Suprapubic skin (tissue), 3 donors: ENCODE data around the gene DLAT.
A peak's percentile ranks its signal among the peaks of the same experiment; 100 is the strongest.
"Not testable (repeated sequence)": the region's sequence is repeated elsewhere in the genome, so short reads cannot be mapped to it uniquely, and the experiment has no call there.

Source experiments
- POLR2A ChIP-seq, 2 donors: fragments of 450-650 bp; IDR thresholded peaks; one replicate each; pipeline ENCODE4 v1.6.1; 2017; ENCODE audit warnings: antibody characterized with exemption in 2 of 2, mild to moderate bottlenecking in 2 of 2, moderate library complexity in 2 of 2
- TF ChIP-seq, protein P1 (sequence below), 2 donors: fragments of 200-600 bp in 1 of 2; fragments of 450-650 bp in 1 of 2; sonication (generic) in 1 of 2; IDR thresholded peaks; one replicate each; pipeline ENCODE4 v1.5.1; 2016 to 2019; ENCODE audit warnings: antibody characterized with exemption in 2 of 2, mild to moderate bottlenecking in 1 of 2, moderate library complexity in 1 of 2

DNA sequence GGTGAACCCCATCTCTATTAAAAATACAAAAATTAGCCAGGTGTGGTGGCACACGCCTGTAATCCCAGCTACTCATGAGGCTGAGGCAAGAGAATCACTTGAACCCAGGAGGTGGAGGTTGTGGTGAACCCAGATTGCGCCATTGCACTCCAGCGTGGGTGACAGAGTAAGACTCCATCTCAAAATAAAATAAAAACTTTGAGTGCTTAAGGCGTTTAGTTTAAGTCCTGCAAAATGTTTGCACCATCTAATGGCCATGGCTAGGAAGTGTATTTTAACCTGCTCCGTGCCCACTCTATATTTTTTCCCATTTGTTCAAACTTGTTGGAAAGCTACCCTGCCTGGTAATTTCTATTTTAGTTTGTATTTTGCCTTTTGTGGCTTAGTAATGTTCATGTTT lies 28.5 kb upstream of the DLAT start:
- TF ChIP-seq, protein P1, sequence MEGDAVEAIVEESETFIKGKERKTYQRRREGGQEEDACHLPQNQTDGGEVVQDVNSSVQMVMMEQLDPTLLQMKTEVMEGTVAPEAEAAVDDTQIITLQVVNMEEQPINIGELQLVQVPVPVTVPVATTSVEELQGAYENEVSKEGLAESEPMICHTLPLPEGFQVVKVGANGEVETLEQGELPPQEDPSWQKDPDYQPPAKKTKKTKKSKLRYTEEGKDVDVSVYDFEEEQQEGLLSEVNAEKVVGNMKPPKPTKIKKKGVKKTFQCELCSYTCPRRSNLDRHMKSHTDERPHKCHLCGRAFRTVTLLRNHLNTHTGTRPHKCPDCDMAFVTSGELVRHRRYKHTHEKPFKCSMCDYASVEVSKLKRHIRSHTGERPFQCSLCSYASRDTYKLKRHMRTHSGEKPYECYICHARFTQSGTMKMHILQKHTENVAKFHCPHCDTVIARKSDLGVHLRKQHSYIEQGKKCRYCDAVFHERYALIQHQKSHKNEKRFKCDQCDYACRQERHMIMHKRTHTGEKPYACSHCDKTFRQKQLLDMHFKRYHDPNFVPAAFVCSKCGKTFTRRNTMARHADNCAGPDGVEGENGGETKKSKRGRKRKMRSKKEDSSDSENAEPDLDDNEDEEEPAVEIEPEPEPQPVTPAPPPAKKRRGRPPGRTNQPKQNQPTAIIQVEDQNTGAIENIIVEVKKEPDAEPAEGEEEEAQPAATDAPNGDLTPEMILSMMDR (IDR thresholded peaks at IDR 0.05) = peak; percentile 8 to 18
- TF ChIP-seq POLR2A (IDR thresholded peaks at IDR 0.05) = not testable (repeated sequence)
